SK-N-SH treated with all-trans-retinoic acid at 6 μM for 48 hours (cell line): ENCODE data around the gene GAST.
A peak's percentile ranks its signal among the peaks of the same experiment; 100 is the strongest.

Experiments
- ATAC-seq: fragments of 200-7000 bp; cut with Tn5 transposase; 3 replicates; pipeline ENCODE4 v1.9.1; 2020; ENCODE audit warnings: mild to moderate bottlenecking, moderate library complexity
- ARNTL ChIP-seq: fragments of 450-650 bp; formaldehyde crosslinking; IDR thresholded peaks from 2 replicates; pipeline ENCODE4 v1.5.0; 2020; ENCODE audit warnings: low read depth, mild to moderate bottlenecking, moderate library complexity, borderline replicate concordance
- BACH2 ChIP-seq: fragments of 250-450 bp; sonication (Bioruptor Pico); IDR thresholded peaks from 2 replicates; pipeline ENCODE4 v1.9.0; 2021; ENCODE audit warnings: mild to moderate bottlenecking, borderline replicate concordance
- CSDC2 ChIP-seq: fragments of 250-450 bp; sonication (Bioruptor Pico); IDR thresholded peaks from 2 replicates; pipeline ENCODE4 v1.5.0; 2020; ENCODE audit warnings: mild to moderate bottlenecking, moderate library complexity
- ESRRG ChIP-seq: fragments of 250-450 bp; sonication (Bioruptor Pico); IDR thresholded peaks from 2 replicates; pipeline ENCODE4 v1.6.1; 2021; ENCODE audit warnings: mild to moderate bottlenecking
- GLIS3 ChIP-seq: fragments of 250-450 bp; sonication (Bioruptor Pico); IDR thresholded peaks from 2 replicates; pipeline ENCODE4 v1.5.0; 2020; ENCODE audit warnings: mild to moderate bottlenecking, moderate library complexity
- ISL1 ChIP-seq: fragments of 250-450 bp; sonication (Bioruptor Pico); IDR thresholded peaks from 2 replicates; pipeline ENCODE4 v2.1.2; 2022; ENCODE audit warnings: mild to moderate bottlenecking, moderate library complexity
- RARB ChIP-seq: fragments of 250-450 bp; sonication (Bioruptor Pico); IDR thresholded peaks from 2 replicates; pipeline ENCODE4 v1.8.0; 2021; ENCODE audit warnings: mild to moderate bottlenecking, moderate library complexity
- TCF4 ChIP-seq: fragments of 250-450 bp; sonication (Bioruptor Pico); IDR thresholded peaks from 2 replicates; pipeline ENCODE4 v1.8.0; 2021; ENCODE audit warnings: mild to moderate bottlenecking, moderate library complexity, borderline replicate concordance
- TOX ChIP-seq: fragments of 250-450 bp; sonication (Bioruptor Pico); IDR thresholded peaks from 2 replicates; pipeline ENCODE4 v1.8.0; 2021; ENCODE audit warnings: mild to moderate bottlenecking, moderate library complexity, borderline replicate concordance
- ZC3H10 ChIP-seq: fragments of 250-450 bp; sonication (Bioruptor Pico); IDR thresholded peaks from 2 replicates; pipeline ENCODE4 v1.5.1; 2021; ENCODE audit warnings: mild to moderate bottlenecking, moderate library complexity
- ZFP3 ChIP-seq: fragments of 250-450 bp; sonication (Bioruptor Pico); IDR thresholded peaks from 2 replicates; pipeline ENCODE4 v1.5.0; 2020; ENCODE audit warnings: mild to moderate bottlenecking, moderate library complexity
- ZFP30 ChIP-seq: fragments of 450-650 bp; formaldehyde crosslinking; IDR thresholded peaks from 2 replicates; pipeline ENCODE4 v1.5.0; 2022; ENCODE audit warnings: mild to moderate bottlenecking, moderate library complexity
- ZNF565 ChIP-seq: fragments of 450-650 bp; formaldehyde crosslinking; conservative IDR thresholded peaks from 2 replicates; pipeline ENCODE4 v1.5.0; 2020; ENCODE audit warnings: low read depth, mild to moderate bottlenecking, moderate library complexity
- ZNF70 ChIP-seq: fragments of 450-650 bp; formaldehyde crosslinking; IDR thresholded peaks from 2 replicates; pipeline ENCODE4 v1.5.0; 2020; ENCODE audit warnings: mild to moderate bottlenecking, moderate library complexity
- TF ChIP-seq, protein P1 (sequence below): fragments of 250-450 bp; sonication (Bioruptor Pico); IDR thresholded peaks from 2 replicates; pipeline ENCODE4 v1.8.0; 2020; ENCODE audit warnings: mild to moderate bottlenecking, moderate library complexity, borderline replicate concordance
- TF ChIP-seq, protein P2 (sequence below): fragments of 250-450 bp; sonication (Bioruptor Pico); IDR thresholded peaks from 2 replicates; pipeline ENCODE4 v1.5.1; 2021; ENCODE audit warnings: mild to moderate bottlenecking, moderate library complexity
- TF ChIP-seq, protein P3 (sequence below): fragments of 250-450 bp; sonication (Bioruptor Pico); IDR thresholded peaks from 2 replicates; pipeline ENCODE4 v1.8.0; 2021; ENCODE audit warnings: low read depth, mild to moderate bottlenecking, moderate library complexity, borderline replicate concordance
- TF ChIP-seq, protein P4 (sequence below): fragments of 250-450 bp; sonication (Bioruptor Pico); IDR thresholded peaks from 2 replicates; pipeline ENCODE4 v1.5.1; 2020; ENCODE audit warnings: low read depth, mild to moderate bottlenecking, moderate library complexity

The GAST gene

GRCh38 chr17:41688641-41689496 is 23.3 kb upstream of the GAST start, which contains the start of gene EIF1:
Gene EIF1 (plus strand): TSS chr17:41688885. CDS start chr17:41689039, 154 bp downstream.
- TF ChIP-seq, protein P1, sequence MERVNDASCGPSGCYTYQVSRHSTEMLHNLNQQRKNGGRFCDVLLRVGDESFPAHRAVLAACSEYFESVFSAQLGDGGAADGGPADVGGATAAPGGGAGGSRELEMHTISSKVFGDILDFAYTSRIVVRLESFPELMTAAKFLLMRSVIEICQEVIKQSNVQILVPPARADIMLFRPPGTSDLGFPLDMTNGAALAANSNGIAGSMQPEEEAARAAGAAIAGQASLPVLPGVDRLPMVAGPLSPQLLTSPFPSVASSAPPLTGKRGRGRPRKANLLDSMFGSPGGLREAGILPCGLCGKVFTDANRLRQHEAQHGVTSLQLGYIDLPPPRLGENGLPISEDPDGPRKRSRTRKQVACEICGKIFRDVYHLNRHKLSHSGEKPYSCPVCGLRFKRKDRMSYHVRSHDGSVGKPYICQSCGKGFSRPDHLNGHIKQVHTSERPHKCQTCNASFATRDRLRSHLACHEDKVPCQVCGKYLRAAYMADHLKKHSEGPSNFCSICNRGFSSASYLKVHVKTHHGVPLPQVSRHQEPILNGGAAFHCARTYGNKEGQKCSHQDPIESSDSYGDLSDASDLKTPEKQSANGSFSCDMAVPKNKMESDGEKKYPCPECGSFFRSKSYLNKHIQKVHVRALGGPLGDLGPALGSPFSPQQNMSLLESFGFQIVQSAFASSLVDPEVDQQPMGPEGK (CRISPR knock-in tag): peak; percentile 12
- TF ChIP-seq ZFP3 (peak; percentile 27), ISL1 (CRISPR knock-in tag) (no peak), ZC3H10 (CRISPR knock-in tag) (peak; percentile 83), ZNF70 (CRISPR knock-in tag) (0 out of 2 replicates have a peak, but pooled peaks have one; percentile 8), TOX (peak; percentile 77; the same call in 1 of the 2 replicates), GLIS3 (no peak; the same call in 1 of the 2 replicates), CSDC2 (CRISPR knock-in tag) (0 out of 2 replicates have a peak, but pooled peaks have one; percentile 72), RARB (CRISPR knock-in tag) (peak; percentile 61), ARNTL (CRISPR knock-in tag) (no peak), TCF4 (CRISPR knock-in tag) (peak; percentile 57), ZNF565 (CRISPR knock-in tag) (peak; percentile 67; the same call in 1 of the 2 replicates), ZFP30 (CRISPR knock-in tag) (peak; percentile 49; the same call in 1 of the 2 replicates), ESRRG (CRISPR knock-in tag) (peak; percentile 67; the same call in 1 of the 2 replicates)
- TF ChIP-seq, protein P2, sequence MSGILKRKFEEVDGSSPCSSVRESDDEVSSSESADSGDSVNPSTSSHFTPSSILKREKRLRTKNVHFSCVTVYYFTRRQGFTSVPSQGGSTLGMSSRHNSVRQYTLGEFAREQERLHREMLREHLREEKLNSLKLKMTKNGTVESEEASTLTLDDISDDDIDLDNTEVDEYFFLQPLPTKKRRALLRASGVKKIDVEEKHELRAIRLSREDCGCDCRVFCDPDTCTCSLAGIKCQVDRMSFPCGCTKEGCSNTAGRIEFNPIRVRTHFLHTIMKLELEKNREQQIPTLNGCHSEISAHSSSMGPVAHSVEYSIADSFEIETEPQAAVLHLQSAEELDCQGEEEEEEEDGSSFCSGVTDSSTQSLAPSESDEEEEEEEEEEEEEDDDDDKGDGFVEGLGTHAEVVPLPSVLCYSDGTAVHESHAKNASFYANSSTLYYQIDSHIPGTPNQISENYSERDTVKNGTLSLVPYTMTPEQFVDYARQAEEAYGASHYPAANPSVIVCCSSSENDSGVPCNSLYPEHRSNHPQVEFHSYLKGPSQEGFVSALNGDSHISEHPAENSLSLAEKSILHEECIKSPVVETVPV: peak; percentile 84
- TF ChIP-seq, protein P3, sequence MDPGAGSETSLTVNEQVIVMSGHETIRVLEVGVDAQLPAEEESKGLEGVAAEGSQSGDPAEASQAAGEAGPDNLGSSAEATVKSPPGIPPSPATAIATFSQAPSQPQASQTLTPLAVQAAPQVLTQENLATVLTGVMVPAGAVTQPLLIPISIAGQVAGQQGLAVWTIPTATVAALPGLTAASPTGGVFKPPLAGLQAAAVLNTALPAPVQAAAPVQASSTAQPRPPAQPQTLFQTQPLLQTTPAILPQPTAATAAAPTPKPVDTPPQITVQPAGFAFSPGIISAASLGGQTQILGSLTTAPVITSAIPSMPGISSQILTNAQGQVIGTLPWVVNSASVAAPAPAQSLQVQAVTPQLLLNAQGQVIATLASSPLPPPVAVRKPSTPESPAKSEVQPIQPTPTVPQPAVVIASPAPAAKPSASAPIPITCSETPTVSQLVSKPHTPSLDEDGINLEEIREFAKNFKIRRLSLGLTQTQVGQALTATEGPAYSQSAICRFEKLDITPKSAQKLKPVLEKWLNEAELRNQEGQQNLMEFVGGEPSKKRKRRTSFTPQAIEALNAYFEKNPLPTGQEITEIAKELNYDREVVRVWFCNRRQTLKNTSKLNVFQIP (CRISPR knock-in tag): no peak
- TF ChIP-seq, protein P4, sequence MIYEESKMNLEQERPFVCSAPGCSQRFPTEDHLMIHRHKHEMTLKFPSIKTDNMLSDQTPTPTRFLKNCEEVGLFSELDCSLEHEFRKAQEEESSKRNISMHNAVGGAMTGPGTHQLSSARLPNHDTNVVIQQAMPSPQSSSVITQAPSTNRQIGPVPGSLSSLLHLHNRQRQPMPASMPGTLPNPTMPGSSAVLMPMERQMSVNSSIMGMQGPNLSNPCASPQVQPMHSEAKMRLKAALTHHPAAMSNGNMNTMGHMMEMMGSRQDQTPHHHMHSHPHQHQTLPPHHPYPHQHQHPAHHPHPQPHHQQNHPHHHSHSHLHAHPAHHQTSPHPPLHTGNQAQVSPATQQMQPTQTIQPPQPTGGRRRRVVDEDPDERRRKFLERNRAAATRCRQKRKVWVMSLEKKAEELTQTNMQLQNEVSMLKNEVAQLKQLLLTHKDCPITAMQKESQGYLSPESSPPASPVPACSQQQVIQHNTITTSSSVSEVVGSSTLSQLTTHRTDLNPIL (CRISPR knock-in tag): peak; percentile 84
- peak; percentile 83 for ATAC-seq

DNA sequence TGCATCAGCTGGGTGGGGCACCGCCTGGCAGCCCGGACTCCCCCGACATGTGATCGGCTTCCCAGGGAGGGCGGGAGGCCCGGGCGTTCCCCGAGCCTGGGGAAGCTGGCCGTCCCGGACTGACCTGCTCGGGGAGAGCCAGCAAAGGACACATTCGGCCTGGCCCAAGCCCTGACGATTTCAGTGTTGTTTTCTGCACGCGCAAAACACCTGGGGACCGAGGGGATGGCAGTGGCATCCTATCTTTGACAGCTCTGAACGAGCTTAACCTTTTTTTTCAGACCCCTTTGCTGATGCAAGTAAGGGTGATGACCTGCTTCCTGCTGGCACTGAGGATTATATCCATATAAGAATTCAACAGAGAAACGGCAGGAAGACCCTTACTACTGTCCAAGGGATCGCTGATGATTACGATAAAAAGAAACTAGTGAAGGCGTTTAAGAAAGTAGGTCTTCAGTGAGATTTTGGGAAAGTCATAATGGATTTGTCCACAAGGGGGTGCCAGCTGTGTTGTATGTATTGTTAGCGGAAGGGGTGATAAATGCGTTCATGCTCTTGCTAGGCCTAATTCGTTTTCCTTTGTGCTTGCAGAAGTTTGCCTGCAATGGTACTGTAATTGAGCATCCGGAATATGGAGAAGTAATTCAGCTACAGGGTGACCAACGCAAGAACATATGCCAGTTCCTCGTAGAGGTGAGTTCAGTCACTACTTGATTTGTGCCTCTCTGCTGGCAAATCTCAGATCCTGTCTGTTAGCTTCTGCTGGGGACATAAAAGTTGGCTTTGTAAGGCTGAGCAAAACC is 22.4 kb upstream of the GAST start:
- ATAC-seq: no peak
- TF ChIP-seq CSDC2 (CRISPR knock-in tag) (0 out of 2 replicates have a peak, but pooled peaks have one; percentile 14), ESRRG (CRISPR knock-in tag) (peak; percentile 6; the same call in 1 of the 2 replicates), ZFP3 (no peak), ARNTL (CRISPR knock-in tag) (peak; percentile 57; the same call in 1 of the 2 replicates), TCF4 (CRISPR knock-in tag) (no peak), RARB (CRISPR knock-in tag) (peak; percentile 6; the same call in 1 of the 2 replicates), GLIS3 (peak; percentile 84)
- TF ChIP-seq, protein P4 (CRISPR knock-in tag): no peak; the same call in 1 of the 2 replicates
- TF ChIP-seq, all 23 proteins: peak for 5

DNA sequence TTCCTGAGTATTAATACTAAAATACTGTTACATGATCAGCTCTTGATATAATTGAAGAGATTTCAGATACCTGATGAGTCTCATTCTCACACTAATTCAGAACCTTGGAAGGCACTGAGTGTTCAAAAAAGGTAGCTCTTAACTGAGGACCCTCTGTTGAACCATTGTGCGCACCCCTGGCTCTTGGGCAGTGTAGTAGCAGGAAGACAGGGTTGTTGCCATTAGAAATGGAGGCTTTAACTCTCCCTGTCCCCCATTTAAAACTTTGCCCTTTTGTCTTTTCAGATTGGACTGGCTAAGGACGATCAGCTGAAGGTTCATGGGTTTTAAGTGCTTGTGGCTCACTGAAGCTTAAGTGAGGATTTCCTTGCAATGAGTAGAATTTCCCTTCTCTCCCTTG is 21.6 kb upstream of the GAST start:
- no peak for ATAC-seq
- no peak for TF ChIP-seq ARNTL (CRISPR knock-in tag)
- no peak for TF ChIP-seq ZNF70 (CRISPR knock-in tag)
- no peak for TF ChIP-seq ESRRG (CRISPR knock-in tag)
- TF ChIP-seq ZFP3: no peak
- TF ChIP-seq, protein P1 (CRISPR knock-in tag): peak; percentile 27; the same call in 1 of the 2 replicates
- no peak for TF ChIP-seq BACH2 (CRISPR knock-in tag)
- TF ChIP-seq, protein P3 (CRISPR knock-in tag): no peak
